C4-2B (cell line): ENCODE results near the gene USE1.
A peak's percentile ranks its signal among the peaks of the same experiment; 100 is the strongest.

Experiments used
- H3K27ac ChIP-seq: fragments of 450-650 bp; 2 replicates; pipeline ENCODE4 v1.5.1; 2017
- ZFX ChIP-seq: fragments of 450-650 bp; IDR thresholded peaks from 2 replicates; pipeline ENCODE4 v1.6.1; 2017
- TF ChIP-seq, protein P1 (sequence below): fragments of 450-650 bp; conservative IDR thresholded peaks from 2 replicates; pipeline ENCODE4 v1.5.1; 2017; ENCODE audit warnings: mild to moderate bottlenecking

The USE1 gene

DNA sequence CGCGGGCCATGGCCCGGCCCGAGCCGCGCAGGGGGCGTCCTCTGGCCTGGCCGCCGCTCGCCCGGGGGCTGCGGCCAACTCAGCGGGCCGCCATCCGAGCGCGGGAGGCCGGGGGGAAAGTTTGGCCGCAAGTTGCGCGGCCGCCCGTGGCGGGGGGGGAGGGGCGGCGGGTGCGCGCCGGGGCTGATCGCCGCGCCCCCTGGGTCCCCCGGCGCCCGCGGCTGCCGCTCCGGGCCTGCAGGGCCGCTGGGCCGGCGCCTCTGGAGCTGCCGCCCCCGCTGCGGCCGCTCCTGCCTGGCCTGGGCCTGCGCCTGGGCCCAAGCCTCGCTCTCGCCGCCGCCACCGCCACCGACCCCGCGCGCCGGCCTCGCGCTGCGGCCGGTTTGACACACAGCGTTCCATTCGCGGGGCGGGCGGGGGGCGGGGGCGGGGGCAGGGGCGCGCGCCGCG is 30.4 kb downstream of the USE1 start, which contains the start of gene NR2F6:
NR2F6 (minus strand) TSS at position 385 of the 450 bp plus-strand sequence. CDS start 699 bp downstream, outside the sequence.
- H3K27ac ChIP-seq = peak within 1 kb of the TSS; percentile 98
- TF ChIP-seq, protein P1, sequence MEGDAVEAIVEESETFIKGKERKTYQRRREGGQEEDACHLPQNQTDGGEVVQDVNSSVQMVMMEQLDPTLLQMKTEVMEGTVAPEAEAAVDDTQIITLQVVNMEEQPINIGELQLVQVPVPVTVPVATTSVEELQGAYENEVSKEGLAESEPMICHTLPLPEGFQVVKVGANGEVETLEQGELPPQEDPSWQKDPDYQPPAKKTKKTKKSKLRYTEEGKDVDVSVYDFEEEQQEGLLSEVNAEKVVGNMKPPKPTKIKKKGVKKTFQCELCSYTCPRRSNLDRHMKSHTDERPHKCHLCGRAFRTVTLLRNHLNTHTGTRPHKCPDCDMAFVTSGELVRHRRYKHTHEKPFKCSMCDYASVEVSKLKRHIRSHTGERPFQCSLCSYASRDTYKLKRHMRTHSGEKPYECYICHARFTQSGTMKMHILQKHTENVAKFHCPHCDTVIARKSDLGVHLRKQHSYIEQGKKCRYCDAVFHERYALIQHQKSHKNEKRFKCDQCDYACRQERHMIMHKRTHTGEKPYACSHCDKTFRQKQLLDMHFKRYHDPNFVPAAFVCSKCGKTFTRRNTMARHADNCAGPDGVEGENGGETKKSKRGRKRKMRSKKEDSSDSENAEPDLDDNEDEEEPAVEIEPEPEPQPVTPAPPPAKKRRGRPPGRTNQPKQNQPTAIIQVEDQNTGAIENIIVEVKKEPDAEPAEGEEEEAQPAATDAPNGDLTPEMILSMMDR = no peak
- peak; percentile 72; the same call in 1 of the 2 replicates for TF ChIP-seq ZFX

- H3K27ac ChIP-seq = peak overlapping the region; percentile 98
- TF ChIP-seq, protein P1 = no peak
- TF ChIP-seq ZFX = no peak
These were observed 31.7 kb downstream of the USE1 start for GRCh38 chr19:17246681-17247425.

DNA sequence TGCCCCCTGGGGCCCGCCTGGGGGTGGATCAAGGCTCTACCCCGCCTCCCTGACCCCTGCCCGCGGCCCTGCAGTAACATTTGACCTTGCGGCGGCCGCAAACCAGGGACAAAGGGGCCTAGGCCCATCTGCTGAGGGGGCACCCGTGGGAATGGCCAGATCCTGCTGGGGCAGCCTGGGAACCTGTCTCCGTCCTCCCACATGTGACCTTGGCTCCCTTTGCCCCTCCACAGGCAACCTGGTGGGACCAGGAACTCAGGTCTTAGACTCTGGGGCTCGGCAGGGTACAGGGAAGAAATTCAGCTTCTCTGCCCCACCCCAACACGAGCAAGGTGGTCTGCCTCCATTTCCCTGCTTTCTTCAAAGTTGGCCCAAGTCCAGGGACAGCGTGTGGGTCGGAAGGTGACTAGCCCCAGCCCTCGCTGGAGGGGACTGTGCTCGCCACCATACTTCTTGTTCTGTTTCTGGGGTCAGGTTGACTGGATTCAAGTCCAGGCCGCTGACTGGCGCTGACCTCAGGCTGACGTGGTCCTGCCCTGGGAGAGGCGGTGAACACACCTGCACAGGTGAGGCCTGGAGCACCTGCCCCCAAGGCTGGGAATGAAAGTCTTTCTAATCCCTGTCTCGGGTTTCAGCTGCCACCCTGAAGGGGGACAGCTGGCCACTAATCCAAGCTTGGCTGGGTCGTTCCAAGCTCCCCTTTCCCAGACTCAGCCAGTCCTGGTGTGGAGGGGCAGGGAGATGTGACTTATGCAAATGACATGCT is 33.0 kb downstream of the USE1 start:
- TF ChIP-seq ZFX = no peak
- TF ChIP-seq, protein P1 = no peak
- H3K27ac ChIP-seq = no peak overlapping the region

- H3K27ac ChIP-seq = no peak overlapping the region
- TF ChIP-seq ZFX = no peak
These were observed 34.9 kb downstream of the USE1 start for GRCh38 chr19:17249887-17250548.

GRCh38 chr19:17254636-17255035 is 39.5 kb downstream of the USE1 start:
- no peak overlapping the region for H3K27ac ChIP-seq
- TF ChIP-seq, protein P1 = no peak
- no peak for TF ChIP-seq ZFX

DNA sequence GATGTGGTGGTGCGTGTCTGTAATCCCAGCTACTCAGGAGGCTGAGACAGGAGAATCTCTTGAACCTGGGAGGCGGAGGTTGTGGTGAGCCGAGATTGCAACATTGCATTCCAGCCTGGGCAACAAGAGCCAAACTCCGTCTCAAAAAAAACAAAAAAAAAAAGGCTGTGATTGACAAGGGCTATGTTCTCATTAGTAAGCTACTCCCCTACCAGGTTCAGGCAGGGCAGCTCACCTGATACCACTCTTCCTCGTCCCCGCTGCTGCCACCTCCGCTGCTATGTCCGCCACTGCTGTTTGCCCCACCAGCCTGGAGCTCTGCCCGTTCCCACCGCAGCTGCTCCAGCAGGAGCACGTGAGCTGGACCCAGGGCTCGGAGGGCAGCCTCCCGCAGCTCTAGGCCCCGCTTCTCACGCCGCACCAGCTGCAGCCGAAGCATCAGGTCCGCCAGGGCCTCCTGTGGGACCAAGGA is 40.0 kb downstream of the USE1 start:
- TF ChIP-seq, protein P1 = no peak
- TF ChIP-seq ZFX = no peak
- no peak overlapping the region for H3K27ac ChIP-seq

DNA sequence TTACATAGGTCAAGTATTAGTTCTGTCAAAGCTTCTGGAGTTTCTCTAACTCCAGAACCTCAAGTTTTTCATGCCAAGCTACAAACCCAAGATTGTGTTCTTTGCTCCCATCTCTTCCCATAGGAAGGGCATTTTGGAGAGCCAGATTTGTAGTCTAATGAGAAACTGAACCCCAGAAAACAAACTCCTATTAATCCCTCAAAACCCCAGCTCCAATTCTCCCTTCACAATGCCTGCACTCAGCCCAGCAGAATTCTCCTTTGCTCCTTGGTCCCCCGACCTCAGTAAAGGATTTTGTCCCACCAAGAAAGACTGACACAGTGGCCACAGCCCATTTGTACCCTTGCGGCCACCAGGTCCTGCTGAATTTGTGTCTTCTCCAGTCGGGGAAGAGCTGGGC is 41.0 kb downstream of the USE1 start:
- H3K27ac ChIP-seq = no peak overlapping the region
- no peak for TF ChIP-seq ZFX
- TF ChIP-seq, protein P1 = no peak
